T-helper 22 cell (primary cell): Measurements from ENCODE around the gene TRIM71.
"Not testable (repeated sequence)": the region's sequence is repeated elsewhere in the genome, so short reads cannot be mapped to it uniquely, and the experiment has no call there.

ENCODE experiments used
- DNase-seq: peaks from one replicate; pipeline ENCODE4 v3.0.0-alpha.2; 2020; ENCODE audit warnings: low read depth

TRIM71 gene

DNA sequence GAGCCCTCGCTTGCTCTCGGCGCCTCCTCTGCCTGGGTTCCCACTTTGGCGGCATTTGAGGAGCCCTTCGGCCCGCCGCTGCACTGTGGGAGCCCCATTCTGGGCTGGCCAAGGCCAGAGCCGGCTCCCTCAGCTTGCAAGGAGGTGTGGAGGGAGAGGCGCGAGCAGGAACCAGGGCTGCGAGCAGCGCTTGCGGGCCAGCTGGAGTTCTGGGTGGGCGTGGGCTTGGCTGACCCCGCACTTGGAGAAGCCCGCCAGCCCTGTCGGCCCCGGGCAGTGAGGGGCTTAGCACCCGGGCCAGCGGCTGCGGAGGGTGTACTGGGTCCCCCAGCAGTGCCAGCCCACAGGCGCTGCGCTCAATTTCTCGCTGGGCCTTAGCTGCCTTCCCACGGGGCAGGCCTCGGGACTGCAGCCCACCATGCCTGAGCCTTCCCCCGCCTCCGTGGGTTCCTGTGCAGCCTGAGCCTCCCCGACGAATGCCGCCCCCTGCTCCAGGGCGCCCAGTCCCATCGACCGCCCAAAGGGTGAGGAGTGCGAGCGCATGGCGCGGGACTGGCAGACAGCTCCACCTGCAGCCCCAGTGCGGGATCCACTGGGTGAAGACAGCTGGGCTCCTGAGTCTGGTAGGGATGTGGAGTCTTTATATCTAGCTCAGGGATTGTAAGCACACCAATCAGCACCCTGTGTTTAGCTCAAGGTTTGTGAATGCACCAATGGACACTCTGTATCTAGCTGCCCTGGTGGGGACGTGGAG lies 121.9 kb downstream of the TRIM71 start:
- not testable (repeated sequence) for DNase-seq

DNA sequence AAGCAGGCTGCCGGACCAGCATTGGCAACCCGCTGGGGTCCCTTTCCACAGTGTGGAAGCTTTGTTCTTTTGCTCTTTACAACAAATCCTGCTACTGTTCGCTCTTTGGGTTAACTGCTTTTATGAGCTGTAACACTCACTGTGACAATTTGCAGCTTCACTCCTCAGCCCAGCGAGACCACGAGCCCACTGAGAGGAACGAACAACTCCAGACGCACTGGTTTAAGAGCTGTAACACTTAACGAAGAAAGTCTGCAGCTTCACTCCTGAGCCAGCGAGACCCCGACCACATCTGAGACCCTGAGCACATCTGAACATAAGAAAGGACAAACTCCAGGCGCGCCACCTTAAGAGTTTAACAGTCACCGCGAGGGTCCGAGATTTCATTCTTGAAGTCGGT lies 122.9 kb downstream of the TRIM71 start:
- DNase-seq = no peak

DNA sequence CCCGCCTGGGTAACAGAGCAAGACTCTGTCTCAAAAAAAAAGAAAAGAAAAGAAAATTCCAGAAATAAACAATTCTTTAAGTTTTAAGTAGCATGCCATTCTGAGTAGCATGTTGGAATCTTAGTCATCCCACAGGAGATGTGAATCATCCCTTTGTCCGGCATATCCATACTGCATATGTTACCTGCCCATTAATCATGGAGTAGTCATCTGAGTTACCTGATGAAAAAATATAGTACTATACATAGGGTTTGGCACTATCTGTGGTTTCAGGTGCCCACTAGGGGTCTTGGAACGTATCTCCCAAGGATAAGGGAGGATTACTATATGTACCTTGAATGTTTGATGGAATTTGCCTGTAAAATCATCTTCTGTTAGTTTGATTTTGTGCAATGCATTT lies 127.3 kb downstream of the TRIM71 start:
- DNase-seq = no peak

DNA sequence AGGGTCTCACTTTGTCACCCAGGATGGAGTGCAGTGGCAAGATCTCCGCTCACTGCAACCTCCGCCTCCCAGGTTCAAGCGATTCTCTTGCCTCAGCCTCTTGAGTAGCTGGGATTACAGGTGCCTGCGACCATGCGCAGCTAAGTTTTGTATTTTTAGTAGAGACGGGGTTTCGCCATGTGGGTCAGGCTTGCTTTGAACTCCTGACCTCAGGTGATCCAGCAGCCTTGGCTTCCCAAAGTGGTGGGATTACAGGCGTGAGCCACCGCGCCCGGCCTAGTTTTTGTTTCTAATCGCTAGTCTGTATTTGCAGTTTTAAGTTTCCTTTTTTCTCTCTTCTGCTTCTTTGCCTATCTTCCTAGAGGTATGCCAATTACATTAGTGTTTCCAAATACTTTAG lies 127.8 kb downstream of the TRIM71 start:
- DNase-seq = not testable (repeated sequence)

DNA sequence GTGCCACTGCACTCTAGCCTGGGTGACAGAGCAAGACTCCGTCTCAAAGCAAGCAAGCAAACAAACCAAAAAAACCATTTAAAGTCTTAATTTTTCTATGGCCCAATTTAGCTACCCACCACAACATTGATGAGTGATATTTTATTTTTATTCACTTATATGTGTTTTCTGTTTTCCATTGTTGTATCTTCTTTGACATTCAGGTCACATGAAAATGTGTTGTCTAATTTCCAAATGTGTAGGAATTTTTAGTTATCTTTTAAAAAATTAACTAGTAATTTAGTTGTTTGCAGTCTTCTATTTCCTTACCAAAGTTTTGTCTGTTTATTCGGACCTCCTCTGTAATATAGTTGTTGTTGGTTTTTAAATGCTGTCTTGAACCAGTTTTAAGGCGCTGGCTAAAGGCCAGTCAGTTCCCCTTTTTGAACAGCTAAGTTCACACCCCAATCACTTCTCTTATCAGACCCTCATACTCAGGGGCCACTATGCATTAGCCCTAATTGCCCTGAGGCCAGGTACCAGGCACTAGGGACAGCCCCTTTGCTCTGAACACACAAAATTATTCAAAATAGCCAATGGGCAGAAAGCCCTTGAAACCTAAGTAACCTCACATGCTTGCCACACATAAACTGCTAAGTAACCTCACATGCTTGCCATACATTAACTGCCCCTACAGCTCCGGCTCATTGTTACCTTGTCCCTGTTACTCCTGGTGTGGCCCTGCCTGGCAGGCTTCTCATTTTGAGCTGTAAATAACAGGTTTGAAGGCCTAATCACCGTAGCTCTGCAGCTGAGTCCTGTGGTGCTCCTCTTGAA lies 129.4 kb downstream of the TRIM71 start:
- DNase-seq = no peak
